Right lobe of liver (tissue), 4 donors: Measurements from ENCODE around the gene RRP1.

Experiments used
- CTCF ChIP-seq, 4 donors: fragments of 200-600 bp in 3 of 4; fragments of 450-650 bp in 1 of 4; IDR thresholded peaks; one replicate each; pipeline versions ENCODE4 v1.5.1 to v1.8.0; 2016 to 2022; ENCODE audit warnings: antibody characterized with exemption in 4 of 4, mild to moderate bottlenecking in 2 of 4
- POLR2A ChIP-seq: fragments of 450-650 bp; IDR thresholded peaks from one replicate; pipeline ENCODE4 v1.6.1; 2017; ENCODE audit warnings: antibody characterized with exemption, mild to moderate bottlenecking
- donor health status: DM: no; HTN: no; CAD: no.
- donor health status: DM: no; HTN: no; CAD: no.
- donor health status: DM: no; HTN: yes; CAD: no.

GRCh38 chr21:43772425-43772821 lies 17.0 kb upstream of the RRP1 start:
- TF ChIP-seq POLR2A (no peak), CTCF (IDR thresholded peaks at IDR 0.05) (no peak)
